IMR-90 (cell line): ENCODE measurements around the gene CDK6. TPM values are rescaled to one million over a fixed set of nuclear protein-coding genes. Genes with fewer than 3 reads are reported as not detected.

Experiments
- ATAC-seq: fragments of 200-7000 bp; cut with Tn5 transposase; 2 replicates; pipeline ENCODE4 v1.9.1; 2020; ENCODE audit warnings: low read depth, mild to moderate bottlenecking, moderate library complexity
- BruUV-seq: library from RNA; stranded (reverse); fragments of 400-500 nt; replicated peaks from 2 replicates; lab custom pipeline; 2021; lab: Mats Ljungman, UMichigan
- CTCF ChIA-PET: fragments of 300-600 bp; formaldehyde crosslinking; extraction: SDS; loops from one replicate; lab custom pipeline; 2021; ENCODE audit warnings: antibody characterized with exemption; lab: Yijun Ruan, JAX
- POLR2A ChIA-PET: fragments of 300-600 bp; sonication (Branson Sonifier 250); formaldehyde crosslinking; loops from one replicate; lab custom pipeline; 2022; ENCODE audit warnings: antibody characterized with exemption; ENCODE audit not compliant: unreplicated experiment; lab: Charles Lee
- DNase-seq: peaks from one replicate; pipeline ENCODE4 v3.0.0; 2013
- H2AFZ ChIP-seq: replicated peaks from 2 replicates; pipeline ENCODE3; 2013; ENCODE audit warnings: low read length, mild to moderate bottlenecking; ENCODE audit not compliant: poor library complexity
- H2AK5ac ChIP-seq: 2 replicates; pipeline ENCODE4 v1.6.1; 2013; ENCODE audit warnings: low read depth, low read length, inconsistent platforms
- H2AK9ac ChIP-seq: replicated peaks from 2 replicates; pipeline ENCODE3; 2013; ENCODE audit warnings: mild to moderate bottlenecking, low read depth, low read length, moderate library complexity; ENCODE audit not compliant: poor library complexity
- H2BK120ac ChIP-seq: 2 replicates; pipeline ENCODE4 v1.6.1; 2013; ENCODE audit warnings: low read depth, low read length, inconsistent platforms
- H2BK15ac ChIP-seq: 3 replicates; pipeline ENCODE4 v1.6.1; 2013; ENCODE audit warnings: low read depth, low read length, inconsistent platforms
- H2BK20ac ChIP-seq: 2 replicates; pipeline ENCODE4 v1.6.1; 2013; ENCODE audit warnings: low read depth, mild to moderate bottlenecking, inconsistent platforms, low read length, moderate library complexity
- H2BK5ac ChIP-seq: 2 replicates; pipeline ENCODE4 v1.6.1; 2013; ENCODE audit warnings: mild to moderate bottlenecking, low read depth, low read length, inconsistent platforms; ENCODE audit not compliant: poor library complexity, severe bottlenecking
- H3K14ac ChIP-seq: replicated peaks from 2 replicates; pipeline ENCODE4 v1.6.1; 2013; ENCODE audit warnings: low read depth, low read length, inconsistent platforms
- H3K18ac ChIP-seq: 2 replicates; pipeline ENCODE4 v1.6.1; 2013; ENCODE audit warnings: low read depth, low read length, control low read depth
- H3K23ac ChIP-seq: 2 replicates; pipeline ENCODE4 v1.6.1; 2013; ENCODE audit warnings: low read depth, low read length, inconsistent platforms
- H3K27ac ChIP-seq: 2 replicates; pipeline ENCODE4 v1.5.1; 2013; ENCODE audit warnings: mild to moderate bottlenecking, control low read depth, low read length; ENCODE audit not compliant: insufficient read depth
- H3K27me3 ChIP-seq: 2 replicates; pipeline ENCODE4 v1.6.1; 2013; ENCODE audit warnings: low read length; ENCODE audit not compliant: control insufficient read depth, insufficient read depth
- H3K36me3 ChIP-seq: 2 replicates; pipeline ENCODE4 v1.6.1; 2013; ENCODE audit warnings: low read length, mixed read lengths; ENCODE audit not compliant: control insufficient read depth, insufficient read depth
- H3K4ac ChIP-seq: 2 replicates; pipeline ENCODE4 v1.6.1; 2013; ENCODE audit warnings: low read depth, low read length, inconsistent platforms
- H3K4me1 ChIP-seq: 2 replicates; pipeline ENCODE4 v1.6.1; 2013; ENCODE audit warnings: low read length, mixed read lengths; ENCODE audit not compliant: control insufficient read depth, insufficient read depth
- H3K4me2 ChIP-seq: 2 replicates; pipeline ENCODE4 v1.6.1; 2013; ENCODE audit warnings: low read depth, mild to moderate bottlenecking, control low read depth, low read length, moderate library complexity
- H3K4me3 ChIP-seq: 2 replicates; pipeline ENCODE4 v1.5.1; 2013; ENCODE audit warnings: low read depth, mild to moderate bottlenecking, control low read depth, low read length, moderate library complexity; ENCODE audit not compliant: insufficient read depth
- H3K56ac ChIP-seq: 2 replicates; pipeline ENCODE4 v1.6.1; 2013; ENCODE audit warnings: low read length, inconsistent platforms; ENCODE audit not compliant: insufficient read depth; ENCODE audit errors: extremely low read depth
- H3K79me1 ChIP-seq, 2 experiments: 2 replicates each; pipeline ENCODE4 v1.6.1; 2013; ENCODE audit warnings: low read length in 2 of 2, inconsistent platforms in 1 of 2, low read depth in 1 of 2
- H3K9ac ChIP-seq: 2 replicates; pipeline ENCODE4 v1.6.1; 2013; ENCODE audit warnings: low read depth, low read length, control low read depth
- H3K9me1 ChIP-seq: 2 replicates; pipeline ENCODE4 v1.6.1; 2013; ENCODE audit warnings: low read length, inconsistent platforms; ENCODE audit not compliant: insufficient read depth
- H3K9me3 ChIP-seq: 2 replicates; pipeline ENCODE4 v1.6.1; 2013; ENCODE audit warnings: low read length; ENCODE audit not compliant: control insufficient read depth, insufficient read depth
- H4K20me1 ChIP-seq: 2 replicates; pipeline ENCODE4 v1.6.1; 2013; ENCODE audit warnings: low read length, inconsistent platforms; ENCODE audit not compliant: insufficient read depth
- H4K5ac ChIP-seq: 2 replicates; pipeline ENCODE4 v1.6.1; 2013; ENCODE audit warnings: mild to moderate bottlenecking, low read depth, low read length, control low read depth
- H4K8ac ChIP-seq, 2 experiments: 2 replicates each; pipeline ENCODE4 v1.6.1; 2013; ENCODE audit warnings: low read depth in 2 of 2, low read length in 2 of 2, control low read depth in 1 of 2, inconsistent platforms in 1 of 2
- H4K91ac ChIP-seq: 2 replicates; pipeline ENCODE4 v1.6.1; 2013; ENCODE audit warnings: low read depth, low read length, inconsistent platforms; ENCODE audit not compliant: insufficient read depth
- BHLHE40 ChIP-seq: fragments of 150-350 bp; IDR thresholded peaks from 2 replicates; pipeline ENCODE4 v1.6.1; 2016; ENCODE audit warnings: mild to moderate bottlenecking, low read depth, low read length
- CEBPB ChIP-seq: IDR thresholded peaks from 2 replicates; pipeline ENCODE4 v1.6.1; 2012; ENCODE audit warnings: low read depth, low read length, improper control_type of control experiment
- CHD1 ChIP-seq: IDR thresholded peaks from 2 replicates; pipeline ENCODE4 v1.6.1; 2012; ENCODE audit warnings: low read depth, low read length, improper control_type of control experiment
- FOS ChIP-seq: fragments of 150-350 bp; IDR thresholded peaks from 2 replicates; pipeline ENCODE4 v1.6.1; 2016; ENCODE audit warnings: low read depth, low read length
- MAFK ChIP-seq: IDR thresholded peaks from 2 replicates; pipeline ENCODE4 v1.6.1; 2012; ENCODE audit warnings: low read depth, low read length, improper control_type of control experiment
- MAZ ChIP-seq: IDR thresholded peaks from 2 replicates; pipeline ENCODE4 v1.6.1; 2012; ENCODE audit warnings: low read depth, mild to moderate bottlenecking, low read length, improper control_type of control experiment, moderate library complexity, borderline replicate concordance
- MXI1 ChIP-seq: IDR thresholded peaks from 2 replicates; pipeline ENCODE4 v1.6.1; 2012; ENCODE audit warnings: low read depth, mild to moderate bottlenecking, low read length, moderate library complexity, borderline replicate concordance
- NFE2L2 ChIP-seq: fragments of 150-350 bp; IDR thresholded peaks from 2 replicates; pipeline ENCODE4 v1.6.1; 2016; ENCODE audit warnings: low read depth, mild to moderate bottlenecking, low read length
- POLR2A ChIP-seq: IDR thresholded peaks from 2 replicates; pipeline ENCODE4 v1.6.1; 2012; ENCODE audit warnings: mild to moderate bottlenecking, low read depth, low read length
- RAD21 ChIP-seq: IDR thresholded peaks from 2 replicates; pipeline ENCODE4 v1.6.1; 2012; ENCODE audit warnings: low read length, improper control_type of control experiment
- RCOR1 ChIP-seq: IDR thresholded peaks from 2 replicates; pipeline ENCODE4 v1.6.1; 2012; ENCODE audit warnings: mild to moderate bottlenecking, low read length, improper control_type of control experiment; ENCODE audit not compliant: insufficient replicate concordance
- RFX5 ChIP-seq: IDR thresholded peaks from 2 replicates; pipeline ENCODE4 v1.8.0; 2012; ENCODE audit warnings: low read depth, mild to moderate bottlenecking, low read length, moderate library complexity
- SMC3 ChIP-seq: fragments of 150-350 bp; IDR thresholded peaks from 2 replicates; pipeline ENCODE4 v1.6.1; 2016; ENCODE audit warnings: low read depth, mild to moderate bottlenecking, antibody characterized with exemption, low read length, moderate library complexity
- dilution Hi-C: fragments of 300-500 bp; cut with HindIII; formaldehyde crosslinking; loops from one replicate; pipeline ENCODE4 v1.14.3; 2018; ENCODE audit warnings: low sequenced_read_pairs; ENCODE audit not compliant: unreplicated experiment
- in situ Hi-C: fragments of 300-500 bp; cut with MboI; formaldehyde crosslinking; loops from 3 replicates; pipeline ENCODE4 v1.14.3; 2019; ENCODE audit warnings: low sequenced_read_pairs, inconsistent platforms, mixed read lengths
- intact Hi-C: fragments of 100-400 bp; cut with micrococcal nuclease; formaldehyde crosslinking; loops from 2 replicates; pipeline ENCODE4 v1.10.0; 2022
- polyA plus RNA-seq, 3 experiments: library from polyadenylated mRNA; depleted of rRNA; stranded (reverse); fragments of >200 nt; gene quantifications; 2 replicates each; pipeline ENCODE4 v1.2.3, GENCODE V29; 2012; ENCODE audit warnings: low replicate concordance in 1 of 3
- total RNA-seq: library from RNA; depleted of rRNA; stranded (reverse); fragments of >200 nt; gene quantifications from 2 replicates; pipeline ENCODE4 v1.2.3, GENCODE V29; 2012
- TF ChIP-seq, protein P1 (sequence below): fragments of 150-350 bp; IDR thresholded peaks from 2 replicates; pipeline ENCODE4 v1.6.1; 2016; ENCODE audit warnings: low read depth, mild to moderate bottlenecking, low read length, moderate library complexity, borderline replicate concordance
- TF ChIP-seq, protein P2 (sequence below): conservative IDR thresholded peaks from 2 replicates; pipeline ENCODE4 v1.5.1; 2012; ENCODE audit warnings: mild to moderate bottlenecking, low read depth, low read length, improper control_type of control experiment
- TF ChIP-seq, protein P3 (sequence below): fragments of 150-350 bp; IDR thresholded peaks from 2 replicates; pipeline ENCODE4 v1.6.1; 2017; ENCODE audit warnings: mild to moderate bottlenecking, antibody characterized with exemption, low read length, low read depth

CDK6 gene
- total and polyA plus RNA-seq, 2 of the 4 experiments (the other 2 are of a cell fraction), result 21.5 to 195 TPM

DNA sequence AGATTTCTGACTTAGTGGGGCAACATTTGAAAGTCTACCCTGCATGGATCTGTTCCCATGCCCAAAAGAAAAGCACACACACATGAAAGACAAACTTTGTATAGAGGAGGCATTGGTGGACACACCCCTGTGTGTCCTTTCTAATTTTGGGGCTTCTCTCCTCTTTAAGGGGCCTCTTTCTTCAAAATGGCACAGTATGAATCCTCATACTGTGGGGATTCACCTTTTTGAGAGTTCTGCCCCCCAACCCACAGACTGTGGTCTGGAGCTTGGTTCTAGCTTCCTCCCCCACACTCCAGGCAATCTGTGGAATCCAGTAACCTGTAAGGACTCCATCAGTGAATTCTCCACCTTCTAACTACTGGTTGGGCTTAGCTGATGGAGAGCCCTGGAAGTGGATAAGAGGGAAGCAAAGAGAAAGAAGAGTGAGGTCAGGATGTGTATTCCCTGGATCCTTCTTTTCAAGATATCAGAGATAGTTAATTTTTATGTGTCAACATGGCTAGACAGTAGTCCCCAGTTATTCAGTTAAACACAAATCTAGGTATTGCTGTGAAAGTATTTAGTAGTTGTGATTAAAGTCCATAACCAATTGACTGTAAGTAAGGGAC, 32.4 kb upstream of the CDK6 start:
- H2BK15ac ChIP-seq, result no peak overlapping the region

More for the DNA sequence above, 32.4 kb upstream of the CDK6 start:
- Histone ChIP-seq H4K8ac (no peak overlapping the region), H3K36me3 (no peaks in the 10 kb centered on the region), H3K27ac (no peak overlapping the region), H3K9ac (no peak overlapping the region), H3K4ac (no peak overlapping the region), H2BK5ac (no peak overlapping the region), H2AK9ac (no peak overlapping the region), H3K18ac (no peak overlapping the region), H2AFZ (no peak overlapping the region), H3K79me1 (no peaks in the 10 kb centered on the region), H2AK5ac (no peak overlapping the region), H3K23ac (no peak overlapping the region), H3K4me2 (no peak overlapping the region), H4K91ac (no peak overlapping the region), H3K56ac (no peak overlapping the region), H3K9me1 (no peaks in the 10 kb centered on the region), H4K5ac (no peak overlapping the region), H4K20me1 (no peaks in the 10 kb centered on the region), H3K4me3 (no peak overlapping the region), H2BK120ac (no peak overlapping the region), H2BK20ac (no peak overlapping the region), H3K4me1 (no peaks in the 10 kb centered on the region), H3K27me3 (no peaks in the 10 kb centered on the region), H3K9me3 (peaks cover 10% of the 10 kb centered on the region), H3K14ac (no peak overlapping the region)
- POLR2A ChIA-PET, result no interaction called here
- intact Hi-C loops, result loop anchor here (2.0 kb wide), 1 partner anchor 14 kb away; no protein-coding TSS in a partner anchor
- CTCF ChIA-PET, result no interaction called here
- no TSS peak for BruUV-seq
- dilution Hi-C loops, result no loop called here
- in situ Hi-C loops, result no loop called here
- no peak for DNase-seq
- no peak for TF ChIP-seq POLR2A
- TF ChIP-seq, protein P1, sequence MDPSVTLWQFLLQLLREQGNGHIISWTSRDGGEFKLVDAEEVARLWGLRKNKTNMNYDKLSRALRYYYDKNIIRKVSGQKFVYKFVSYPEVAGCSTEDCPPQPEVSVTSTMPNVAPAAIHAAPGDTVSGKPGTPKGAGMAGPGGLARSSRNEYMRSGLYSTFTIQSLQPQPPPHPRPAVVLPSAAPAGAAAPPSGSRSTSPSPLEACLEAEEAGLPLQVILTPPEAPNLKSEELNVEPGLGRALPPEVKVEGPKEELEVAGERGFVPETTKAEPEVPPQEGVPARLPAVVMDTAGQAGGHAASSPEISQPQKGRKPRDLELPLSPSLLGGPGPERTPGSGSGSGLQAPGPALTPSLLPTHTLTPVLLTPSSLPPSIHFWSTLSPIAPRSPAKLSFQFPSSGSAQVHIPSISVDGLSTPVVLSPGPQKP, result no peak
- no peak for TF ChIP-seq MAFK
- no peak for TF ChIP-seq MXI1
- no peak for TF ChIP-seq CEBPB
- no peak for TF ChIP-seq MAZ
- TF ChIP-seq FOS, result no peak
- no peak for TF ChIP-seq NFE2L2
- TF ChIP-seq RAD21, result no peak
- no peak for TF ChIP-seq RCOR1
- no peak for TF ChIP-seq CHD1
- TF ChIP-seq SMC3, result no peak
- TF ChIP-seq, protein P2, sequence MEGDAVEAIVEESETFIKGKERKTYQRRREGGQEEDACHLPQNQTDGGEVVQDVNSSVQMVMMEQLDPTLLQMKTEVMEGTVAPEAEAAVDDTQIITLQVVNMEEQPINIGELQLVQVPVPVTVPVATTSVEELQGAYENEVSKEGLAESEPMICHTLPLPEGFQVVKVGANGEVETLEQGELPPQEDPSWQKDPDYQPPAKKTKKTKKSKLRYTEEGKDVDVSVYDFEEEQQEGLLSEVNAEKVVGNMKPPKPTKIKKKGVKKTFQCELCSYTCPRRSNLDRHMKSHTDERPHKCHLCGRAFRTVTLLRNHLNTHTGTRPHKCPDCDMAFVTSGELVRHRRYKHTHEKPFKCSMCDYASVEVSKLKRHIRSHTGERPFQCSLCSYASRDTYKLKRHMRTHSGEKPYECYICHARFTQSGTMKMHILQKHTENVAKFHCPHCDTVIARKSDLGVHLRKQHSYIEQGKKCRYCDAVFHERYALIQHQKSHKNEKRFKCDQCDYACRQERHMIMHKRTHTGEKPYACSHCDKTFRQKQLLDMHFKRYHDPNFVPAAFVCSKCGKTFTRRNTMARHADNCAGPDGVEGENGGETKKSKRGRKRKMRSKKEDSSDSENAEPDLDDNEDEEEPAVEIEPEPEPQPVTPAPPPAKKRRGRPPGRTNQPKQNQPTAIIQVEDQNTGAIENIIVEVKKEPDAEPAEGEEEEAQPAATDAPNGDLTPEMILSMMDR, result no peak
- TF ChIP-seq BHLHE40, result no peak
- TF ChIP-seq RFX5, result no peak
- TF ChIP-seq, protein P3, sequence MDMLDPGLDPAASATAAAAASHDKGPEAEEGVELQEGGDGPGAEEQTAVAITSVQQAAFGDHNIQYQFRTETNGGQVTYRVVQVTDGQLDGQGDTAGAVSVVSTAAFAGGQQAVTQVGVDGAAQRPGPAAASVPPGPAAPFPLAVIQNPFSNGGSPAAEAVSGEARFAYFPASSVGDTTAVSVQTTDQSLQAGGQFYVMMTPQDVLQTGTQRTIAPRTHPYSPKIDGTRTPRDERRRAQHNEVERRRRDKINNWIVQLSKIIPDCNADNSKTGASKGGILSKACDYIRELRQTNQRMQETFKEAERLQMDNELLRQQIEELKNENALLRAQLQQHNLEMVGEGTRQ, result no peak
- ATAC-seq, result no peak
